Caco-2 (cell line): ENCODE measurements around the gene TENM4. TPM values are rescaled to one million over a fixed set of nuclear protein-coding genes. Genes with fewer than 3 reads are reported as not detected.

Source experiments
- BruUV-seq: library from RNA; stranded (reverse); fragments of 400-500 nt; replicated peaks from 2 replicates; lab custom pipeline; 2021; lab: Mats Ljungman, UMichigan
- CTCF ChIA-PET: fragments of 300-600 bp; sonication (Branson Sonifier 250); formaldehyde crosslinking; loops from one replicate; lab custom pipeline; 2022; ENCODE audit warnings: antibody characterized with exemption; lab: Charles Lee
- POLR2A ChIA-PET: fragments of 300-600 bp; sonication (Branson Sonifier 250); formaldehyde crosslinking; loops from one replicate; lab custom pipeline; 2022; ENCODE audit warnings: antibody characterized with exemption; lab: Charles Lee
- DNase-seq, 2 experiments: peaks; one replicate each; pipeline versions ENCODE4 v3.0.0 to v3.0.0-alpha.2; 2020 to 2022
- H3K27me3 ChIP-seq: replicated peaks from 2 replicates; pipeline ENCODE4 v1.6.0; 2011; ENCODE audit warnings: low read length; ENCODE audit not compliant: control insufficient read depth, insufficient read depth
- H3K36me3 ChIP-seq: 2 replicates; pipeline ENCODE4 v1.5.1; 2011; ENCODE audit warnings: low read length; ENCODE audit not compliant: control insufficient read depth, insufficient read depth
- H3K4me1 ChIP-seq: fragments of 250-450 bp; sonication (Bioruptor Pico); 2 replicates; pipeline ENCODE4 v1.5.1; 2020; ENCODE audit warnings: mild to moderate bottlenecking
- H3K4me3 ChIP-seq: 2 replicates; pipeline ENCODE4 v1.5.1; 2011; ENCODE audit warnings: low read depth, mild to moderate bottlenecking, control low read depth, low read length
- H3K9me3 ChIP-seq: fragments of 250-450 bp; sonication (Bioruptor Pico); 2 replicates; pipeline ENCODE4 v1.5.1; 2020; ENCODE audit warnings: mild to moderate bottlenecking, moderate library complexity
- H3K27ac Mint-ChIP-seq: one replicate; pipeline ENCODE4 v1.8.0; 2022; ENCODE audit warnings: mixed read lengths; ENCODE audit not compliant: unreplicated experiment
- H3K27me3 Mint-ChIP-seq: one replicate; pipeline ENCODE4 v1.8.0; 2022; ENCODE audit warnings: mixed read lengths; ENCODE audit not compliant: insufficient read depth, unreplicated experiment
- H3K36me3 Mint-ChIP-seq: one replicate; pipeline ENCODE4 v1.8.0; 2022; ENCODE audit warnings: mild to moderate bottlenecking, mixed read lengths; ENCODE audit not compliant: insufficient read depth, unreplicated experiment
- H3K4me1 Mint-ChIP-seq: one replicate; pipeline ENCODE4 v1.8.0; 2022; ENCODE audit warnings: low read depth, mixed read lengths; ENCODE audit not compliant: unreplicated experiment
- H3K4me3 Mint-ChIP-seq: one replicate; pipeline ENCODE4 v1.8.0; 2022; ENCODE audit warnings: mild to moderate bottlenecking, moderate library complexity, mixed read lengths; ENCODE audit not compliant: unreplicated experiment
- H3K9me3 Mint-ChIP-seq: one replicate; pipeline ENCODE4 v1.8.0; 2022; ENCODE audit warnings: mixed read lengths; ENCODE audit not compliant: unreplicated experiment
- CTCF ChIP-seq, 2 experiments: fragments of 200-600 bp in 1 of 2; IDR thresholded peaks; 1 replicate in 1 of 2; 2 replicates in 1 of 2; pipeline versions ENCODE4 v1.5.1 to v1.8.0; 2011 to 2022; ENCODE audit warnings: antibody characterized with exemption in 1 of 2, control low read depth in 1 of 2, inconsistent platforms in 1 of 2, low read depth in 1 of 2, low read length in 1 of 2, mild to moderate bottlenecking in 1 of 2, moderate library complexity in 1 of 2; ENCODE audit not compliant: insufficient read depth in 1 of 2, severe bottlenecking in 1 of 2, unreplicated experiment in 1 of 2
- intact Hi-C: fragments of 100-400 bp; cut with micrococcal nuclease; formaldehyde crosslinking; loops from one replicate; pipeline ENCODE4 v1.10.0; 2022; ENCODE audit not compliant: unreplicated experiment
- total RNA-seq: library from RNA; stranded (reverse); gene quantifications from 2 replicates; pipeline ENCODE4 v1.2.3, GENCODE V29; 2022

Gene TENM4
- total RNA-seq, 1 experiment from 2014 or later, result 1.1 TPM

GRCh38 chr11:79083352-79083751 is 357.5 kb downstream of the TENM4 start:
- H3K27me3 Mint-ChIP-seq, result no peaks in the 10 kb centered on the region
- no peak overlapping the region for H3K27ac Mint-ChIP-seq
- no peak for DNase-seq
- intact Hi-C loops, result no loop called here
- H3K9me3 Mint-ChIP-seq, result no peaks in the 10 kb centered on the region
- Histone ChIP-seq H3K36me3 (no peaks in the 10 kb centered on the region), H3K4me3 (no peak overlapping the region), H3K9me3 (no peaks in the 10 kb centered on the region), H3K4me1 (peaks cover 27% of the 10 kb centered on the region), H3K27me3 (no peaks in the 10 kb centered on the region)
- CTCF ChIA-PET, result interaction anchor here (1.0 to 1.1 kb wide), 2 partner anchors 12 to 17 kb away, joined by 3 to 5 read pairs; no protein-coding TSS in a partner anchor
- no peak overlapping the region for H3K4me3 Mint-ChIP-seq
- BruUV-seq, result no TSS peak
- H3K36me3 Mint-ChIP-seq, result no peaks in the 10 kb centered on the region
- POLR2A ChIA-PET, result no interaction called here
- no peak for TF ChIP-seq CTCF (IDR thresholded peaks at IDR 0.05; ENCODE audit: insufficient read depth in 1 of 2, low read depth in 1 of 2, low read length in 1 of 2, severe bottlenecking in 1 of 2, unreplicated experiment in 1 of 2)
- H3K4me1 Mint-ChIP-seq, result peaks cover 28% of the 10 kb centered on the region

- H3K4me1 ChIP-seq, result peaks cover 23% of the 10 kb centered on the region
- H3K27me3 Mint-ChIP-seq, result no peaks in the 10 kb centered on the region
- POLR2A ChIA-PET, result no interaction called here
- intact Hi-C loops, result no loop called here
- no peak for DNase-seq
- BruUV-seq, result no TSS peak
- no peak overlapping the region for H3K4me3 Mint-ChIP-seq
- CTCF ChIA-PET, result interaction anchor here (1.0 to 1.1 kb wide), 2 partner anchors 12 to 17 kb away, joined by 3 to 5 read pairs; no protein-coding TSS in a partner anchor
- TF ChIP-seq CTCF (IDR thresholded peaks at IDR 0.05; ENCODE audit: insufficient read depth in 1 of 2, low read depth in 1 of 2, low read length in 1 of 2, severe bottlenecking in 1 of 2, unreplicated experiment in 1 of 2), result no peak
- no peak overlapping the region for H3K27ac Mint-ChIP-seq
- no peaks in the 10 kb centered on the region for H3K27me3 ChIP-seq
- peaks cover 24% of the 10 kb centered on the region for H3K4me1 Mint-ChIP-seq
- H3K4me3 ChIP-seq, result no peak overlapping the region
- no peaks in the 10 kb centered on the region for H3K36me3 ChIP-seq
- H3K9me3 Mint-ChIP-seq, result no peaks in the 10 kb centered on the region
- H3K9me3 ChIP-seq, result no peaks in the 10 kb centered on the region
- H3K36me3 Mint-ChIP-seq, result no peaks in the 10 kb centered on the region
Measured at GRCh38 chr11:79082907-79083306, 357.9 kb downstream of the TENM4 start.

- DNase-seq, result no peak
- ChIA-PET POLR2A (no interaction called here), CTCF (interaction anchor here (1.1 kb wide), 1 partner anchor 18 kb away, joined by 3 read pairs; no protein-coding TSS in a partner anchor)
- Mint-ChIP-seq H3K36me3 (no peaks in the 10 kb centered on the region), H3K27me3 (no peaks in the 10 kb centered on the region), H3K4me1 (peaks cover 18% of the 10 kb centered on the region), H3K4me3 (no peak overlapping the region), H3K9me3 (no peaks in the 10 kb centered on the region), H3K27ac (no peak overlapping the region)
- H3K4me3 ChIP-seq, result no peak overlapping the region
- no peak for TF ChIP-seq CTCF (IDR thresholded peaks at IDR 0.05; ENCODE audit: insufficient read depth in 1 of 2, low read depth in 1 of 2, low read length in 1 of 2, severe bottlenecking in 1 of 2, unreplicated experiment in 1 of 2)
- H3K4me1 ChIP-seq, result peaks cover 16% of the 10 kb centered on the region
- no peaks in the 10 kb centered on the region for H3K27me3 ChIP-seq
- no TSS peak for BruUV-seq
- H3K9me3 ChIP-seq, result no peaks in the 10 kb centered on the region
- intact Hi-C loops, result no loop called here
- no peaks in the 10 kb centered on the region for H3K36me3 ChIP-seq
Measured at GRCh38 chr11:79082280-79082679, 358.6 kb downstream of the TENM4 start.
